DND-41 (cell line): ENCODE data around the gene XIRP2.

Experiments used
- CTCF ChIP-seq: IDR thresholded peaks from 2 replicates; pipeline ENCODE4 v1.5.1; 2012; ENCODE audit warnings: borderline replicate concordance, low read length, moderate library complexity, mild to moderate bottlenecking; ENCODE audit not compliant: poor library complexity, severe bottlenecking; ENCODE audit errors: extremely low read depth
- EZH2 ChIP-seq: IDR thresholded peaks from 3 replicates; pipeline ENCODE4 v1.6.1; 2012; ENCODE audit warnings: borderline replicate concordance, low read depth, mild to moderate bottlenecking, moderate library complexity, low read length, inconsistent platforms; ENCODE audit not compliant: severe bottlenecking

GRCh38 chr2:166844111-166844510 is 44.2 kb upstream of the XIRP2 start:
- TF ChIP-seq CTCF (no peak), EZH2 (no peak)
